H1 (cell line): ENCODE results near the gene SWT1. TPM values are rescaled to one million over a fixed set of nuclear protein-coding genes. Genes with fewer than 3 reads are reported as not detected.

Experiments
- CTCF ChIA-PET: fragments of 300-600 bp; sonication (Branson Sonifier 250); formaldehyde crosslinking; loops from one replicate; lab custom pipeline; 2021; ENCODE audit not compliant: partially characterized antibody; lab: Charles Lee
- POLR2A ChIA-PET: fragments of 300-600 bp; sonication (Branson Sonifier 250); formaldehyde crosslinking; loops from one replicate; lab custom pipeline; 2021; ENCODE audit warnings: inconsistent platforms; ENCODE audit not compliant: partially characterized antibody; lab: Charles Lee
- DNase-seq, 2 experiments: peaks; one replicate each; pipeline versions ENCODE4 v3.0.0 to v3.0.0-alpha.2; 2010 to 2022; ENCODE audit warnings: low spot score in 2 of 2, low read depth in 1 of 2, mixed read lengths in 1 of 2
- FAIRE-seq: peaks from 2 replicates; lab custom pipeline; 2011; peaks lifted over from hg19 to GRCh38; lab: Jason Lieb, UNC
- H2AFZ ChIP-seq: 2 replicates; pipeline ENCODE4 v1.8.1; 2012; ENCODE audit warnings: low read length, inconsistent platforms
- H2AK5ac ChIP-seq: 2 replicates; pipeline ENCODE4 v1.6.1; 2013; ENCODE audit warnings: low read depth, low read length
- H2BK120ac ChIP-seq: replicated peaks from 2 replicates; pipeline ENCODE3; 2013; ENCODE audit warnings: low read depth, low read length, inconsistent platforms
- H2BK12ac ChIP-seq: 2 replicates; pipeline ENCODE4 v1.6.1; 2013; ENCODE audit warnings: low read depth, low read length
- H2BK15ac ChIP-seq: 2 replicates; pipeline ENCODE4 v1.6.1; 2013; ENCODE audit warnings: low read length
- H2BK20ac ChIP-seq: 2 replicates; pipeline ENCODE4 v1.6.1; 2013; ENCODE audit warnings: low read length
- H2BK5ac ChIP-seq: 2 replicates; pipeline ENCODE4 v1.6.1; 2013; ENCODE audit warnings: low read depth, low read length
- H3K14ac ChIP-seq: 2 replicates; pipeline ENCODE4 v1.6.1; 2013; ENCODE audit warnings: inconsistent platforms; ENCODE audit not compliant: insufficient read length
- H3K18ac ChIP-seq: 2 replicates; pipeline ENCODE4 v1.6.1; 2013; ENCODE audit warnings: low read length; ENCODE audit errors: extremely low read depth
- H3K23ac ChIP-seq: 2 replicates; pipeline ENCODE4 v1.6.1; 2013; ENCODE audit warnings: inconsistent platforms; ENCODE audit not compliant: insufficient read length
- H3K23me2 ChIP-seq: 2 replicates; pipeline ENCODE4 v1.6.1; 2013; ENCODE audit warnings: low read depth, low read length
- H3K27ac ChIP-seq: 2 replicates; pipeline ENCODE4 v1.6.1; 2011; ENCODE audit warnings: low read depth, low read length, inconsistent platforms
- H3K27me3 ChIP-seq, 4 experiments: replicated peaks in 1 of 4; 1 replicate in 1 of 4; 2 replicates in 3 of 4; pipeline versions ENCODE4 v1.6.1 to v1.8.1; 2011 to 2013; ENCODE audit warnings: low read length in 3 of 4, mild to moderate bottlenecking in 3 of 4, inconsistent platforms in 2 of 4, mixed read lengths in 2 of 4, moderate library complexity in 1 of 4; ENCODE audit not compliant: control insufficient read depth in 3 of 4, insufficient read depth in 3 of 4; ENCODE audit errors: extremely low read depth in 1 of 4
- H3K36me3 ChIP-seq, 4 experiments: 2 replicates each; pipeline versions ENCODE4 v1.6.1 to v1.8.1; 2011 to 2013; ENCODE audit warnings: mild to moderate bottlenecking in 4 of 4, low read length in 3 of 4, moderate library complexity in 2 of 4, control low read depth in 1 of 4, inconsistent platforms in 1 of 4; ENCODE audit not compliant: insufficient read depth in 4 of 4, control insufficient read depth in 2 of 4
- H3K4ac ChIP-seq: replicated peaks from 2 replicates; pipeline ENCODE3; 2013; ENCODE audit warnings: low read length, low read depth, mixed read lengths, inconsistent platforms; ENCODE audit not compliant: insufficient read length
- H3K4me1 ChIP-seq, 4 experiments: replicated peaks in 1 of 4; 1 replicate in 1 of 4; 2 replicates in 3 of 4; pipeline versions ENCODE4 v1.6.1 to v1.8.1; 2011 to 2013; ENCODE audit warnings: low read length in 3 of 4, inconsistent platforms in 2 of 4, mixed read lengths in 1 of 4; ENCODE audit not compliant: insufficient read depth in 4 of 4, control insufficient read depth in 3 of 4
- H3K4me2 ChIP-seq, 2 experiments: 2 replicates each; pipeline versions ENCODE4 v1.6.1 to v1.8.1; 2011 to 2013; ENCODE audit warnings: low read depth in 2 of 2, low read length in 2 of 2, control low read depth in 1 of 2, inconsistent platforms in 1 of 2, mild to moderate bottlenecking in 1 of 2; ENCODE audit not compliant: insufficient read depth in 1 of 2
- H3K4me3 ChIP-seq, 4 experiments: fragments of 200-600, 300-600 bp in 1 of 4; sonication (generic), shearing (Covaris generic), sonication (Bioruptor Twin) in 1 of 4; 2 replicates each; pipeline versions ENCODE4 v1.5.1 to v1.8.1; 2011 to 2016; ENCODE audit warnings: low read length in 4 of 4, low read depth in 3 of 4, control low read depth in 2 of 4, inconsistent platforms in 2 of 4, mild to moderate bottlenecking in 2 of 4, mixed read lengths in 1 of 4, moderate library complexity in 1 of 4; ENCODE audit not compliant: insufficient read depth in 2 of 4; ENCODE audit errors: extremely low read depth in 1 of 4
- H3K56ac ChIP-seq: replicated peaks from 2 replicates; pipeline ENCODE3; 2013; ENCODE audit warnings: low read depth, mild to moderate bottlenecking, mixed read lengths, low read length, inconsistent platforms; ENCODE audit not compliant: insufficient read length
- H3K79me1 ChIP-seq: 2 replicates; pipeline ENCODE4 v1.6.1; 2013; ENCODE audit warnings: low read depth, low read length, control low read depth
- H3K79me2 ChIP-seq, 2 experiments: 2 replicates each; pipeline versions ENCODE4 v1.6.1 to v1.8.1; 2012 to 2013; ENCODE audit warnings: low read length in 2 of 2, mild to moderate bottlenecking in 2 of 2, inconsistent platforms in 1 of 2; ENCODE audit not compliant: insufficient read depth in 2 of 2, control insufficient read depth in 1 of 2
- H3K9ac ChIP-seq, 4 experiments: replicated peaks in 1 of 4; 1 replicate in 1 of 4; 2 replicates in 3 of 4; pipeline versions ENCODE4 v1.6.1 to v1.8.1; 2011 to 2013; ENCODE audit warnings: low read depth in 3 of 4, low read length in 3 of 4, control low read depth in 2 of 4, mild to moderate bottlenecking in 2 of 4, moderate library complexity in 2 of 4, inconsistent platforms in 1 of 4; ENCODE audit errors: extremely low read depth in 1 of 4
- H3K9me3 ChIP-seq, 2 experiments: 2 replicates each; pipeline versions ENCODE4 v1.6.1 to v1.8.1; 2012 to 2013; ENCODE audit warnings: mild to moderate bottlenecking in 2 of 2, moderate library complexity in 2 of 2, control low read depth in 1 of 2, inconsistent platforms in 1 of 2, low read depth in 1 of 2, low read length in 1 of 2, mixed read lengths in 1 of 2; ENCODE audit not compliant: insufficient read depth in 2 of 2
- H4K20me1 ChIP-seq, 2 experiments: replicated peaks in 1 of 2; 2 replicates each; pipeline versions ENCODE3 to v1.8.1; 2011 to 2013; ENCODE audit warnings: inconsistent platforms in 2 of 2, low read length in 2 of 2, mild to moderate bottlenecking in 1 of 2; ENCODE audit not compliant: insufficient read depth in 2 of 2, control insufficient read depth in 1 of 2
- H4K5ac ChIP-seq: 2 replicates; pipeline ENCODE4 v1.6.1; 2013; ENCODE audit warnings: low read length, low read depth, mixed read lengths, inconsistent platforms; ENCODE audit not compliant: insufficient read length
- H4K8ac ChIP-seq: 2 replicates; pipeline ENCODE4 v1.8.0; 2013; ENCODE audit warnings: mild to moderate bottlenecking, moderate library complexity, low read length, inconsistent platforms; ENCODE audit not compliant: insufficient read depth; ENCODE audit errors: extremely low read depth
- H4K91ac ChIP-seq: replicated peaks from 2 replicates; pipeline ENCODE3; 2013; ENCODE audit warnings: low read length, mixed read lengths, inconsistent platforms; ENCODE audit not compliant: insufficient read length
- JUND ChIP-seq: IDR thresholded peaks from 2 replicates; pipeline ENCODE4 v1.6.1; 2011; ENCODE audit warnings: mild to moderate bottlenecking, improper control_type of control experiment, low read length
- KDM5A ChIP-seq: fragments of 200-600 bp; IDR thresholded peaks from 2 replicates; pipeline ENCODE4 v1.7.1; 2012; ENCODE audit warnings: mild to moderate bottlenecking, low read length, inconsistent platforms, mixed read lengths
- NRF1 ChIP-seq: IDR thresholded peaks from 2 replicates; pipeline ENCODE4 v1.6.1; 2011; ENCODE audit warnings: mild to moderate bottlenecking, low read depth, low read length, improper control_type of control experiment
- PHF8 ChIP-seq: fragments of 200-600 bp; sonication (generic); conservative IDR thresholded peaks from 2 replicates; pipeline ENCODE4 v1.7.1; 2012; ENCODE audit warnings: low read depth, mild to moderate bottlenecking, inconsistent platforms, low read length, moderate library complexity
- POLR2A ChIP-seq, 2 experiments: IDR thresholded peaks; 1 replicate in 1 of 2; 2 replicates in 1 of 2; pipeline ENCODE4 v1.6.1; 2011; ENCODE audit warnings: low read depth in 2 of 2, low read length in 2 of 2, mild to moderate bottlenecking in 2 of 2; ENCODE audit errors: control extremely low read depth in 1 of 2
- WGBS, 2 experiments: shearing (Covaris generic) in 1 of 2; methylation state at CpG; one replicate each; pipeline versions ENCODE4 v1.1.6 to v1.1.7; 2013 to 2015; ENCODE audit warnings: low lambda C conversion rate in 2 of 2, mixed read lengths in 2 of 2, inconsistent platforms in 1 of 2, low coverage in 1 of 2, missing lambda C conversion rate in 1 of 2; ENCODE audit not compliant: insufficient replicate concordance in 2 of 2, insufficient coverage in 1 of 2, insufficient read length in 1 of 2; ENCODE audit errors: extremely low coverage in 1 of 2, missing lambda C conversion rate in 1 of 2; 5-methylcytosine and 5-hydroxymethylcytosine counted together
- polyA plus RNA-seq, 7 experiments: library from polyadenylated mRNA; depleted of rRNA in 3 of 7; stranded (reverse) in 5 of 7; unstranded in 2 of 7; fragments of >200 nt in 5 of 7; fragments of 200-250 nt in 2 of 7; gene quantifications; 1 replicate in 5 of 7; 2 replicates in 1 of 7; 4 replicates in 1 of 7; pipeline versions ENCODE4 v1.2.1 to v1.2.3, GENCODE V29; 2011 to 2013; ENCODE audit warnings: missing spikeins in 2 of 7, mixed read lengths in 2 of 7
- total RNA-seq: library from RNA; stranded (reverse); fragmentation: NEBNext Ultra II Directional; extraction: Animal tissue kit (Norgen Biotek cat#: 25700); gene quantifications from 2 replicates; pipeline ENCODE4 v1.2.1, GENCODE V29; 2021
- TF ChIP-seq, protein P1 (sequence below): IDR thresholded peaks from 2 replicates; pipeline ENCODE4 v1.6.1; 2012; ENCODE audit warnings: low read length, inconsistent platforms

The SWT1 gene
- total and polyA plus RNA-seq, 2 of the 8 experiments (the other 6 are each of a cell fraction or from before 2014, with no cell fraction given): 1.4 to 6.2 TPM

DNA sequence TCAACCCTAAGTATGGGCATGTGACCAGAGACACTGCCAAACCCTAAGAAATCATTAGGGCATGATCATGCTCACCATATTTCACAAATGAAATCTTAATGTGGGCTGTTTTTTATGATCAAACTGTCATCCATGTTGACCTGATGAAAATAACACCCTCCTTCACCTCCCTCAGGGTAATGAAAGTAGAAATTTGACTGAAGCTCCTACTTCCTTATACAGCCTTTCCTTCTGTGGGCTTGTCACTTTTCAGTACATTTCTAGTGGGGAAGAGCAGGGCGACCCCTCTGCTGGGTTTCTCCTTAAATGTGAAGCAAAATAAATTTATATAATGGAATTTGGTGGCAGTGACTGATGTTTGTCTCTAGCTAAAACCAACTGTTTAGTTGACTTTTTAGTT lies 134.2 kb downstream of the SWT1 start:
- FAIRE-seq: no peak
- TF ChIP-seq NRF1 (no peak), JUND (no peak), PHF8 (no peak), KDM5A (no peak), POLR2A (IDR thresholded peaks at IDR 0.05; ENCODE audit: control extremely low read depth in 1 of 2, low read depth in 2 of 2, low read length in 2 of 2) (no peak)
- TF ChIP-seq, protein P1, sequence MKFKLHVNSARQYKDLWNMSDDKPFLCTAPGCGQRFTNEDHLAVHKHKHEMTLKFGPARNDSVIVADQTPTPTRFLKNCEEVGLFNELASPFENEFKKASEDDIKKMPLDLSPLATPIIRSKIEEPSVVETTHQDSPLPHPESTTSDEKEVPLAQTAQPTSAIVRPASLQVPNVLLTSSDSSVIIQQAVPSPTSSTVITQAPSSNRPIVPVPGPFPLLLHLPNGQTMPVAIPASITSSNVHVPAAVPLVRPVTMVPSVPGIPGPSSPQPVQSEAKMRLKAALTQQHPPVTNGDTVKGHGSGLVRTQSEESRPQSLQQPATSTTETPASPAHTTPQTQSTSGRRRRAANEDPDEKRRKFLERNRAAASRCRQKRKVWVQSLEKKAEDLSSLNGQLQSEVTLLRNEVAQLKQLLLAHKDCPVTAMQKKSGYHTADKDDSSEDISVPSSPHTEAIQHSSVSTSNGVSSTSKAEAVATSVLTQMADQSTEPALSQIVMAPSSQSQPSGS: no peak

More for the DNA sequence above, 134.2 kb downstream of the SWT1 start:
- no peaks in the 10 kb centered on the region for H4K20me1 ChIP-seq
- H2BK12ac ChIP-seq: no peak overlapping the region
- ChIA-PET POLR2A (interaction anchor here (2.6 to 3.2 kb wide), 2 partner anchors 10 to 14 kb away, joined by 12 to 13 read pairs; no protein-coding TSS in a partner anchor), CTCF (interaction anchor here (0.6 to 3.2 kb wide), 5 partner anchors 11 to 381 kb away, joined by 3 to 10 read pairs (median 4); no protein-coding TSS in a partner anchor)
- no peak overlapping the region for H2AK5ac ChIP-seq
- no peak overlapping the region for H2BK120ac ChIP-seq
- no peak overlapping the region for H4K91ac ChIP-seq
- no peaks in the 10 kb centered on the region for H3K27me3 ChIP-seq
- no peak overlapping the region for H2BK15ac ChIP-seq
- H3K14ac ChIP-seq: no peak overlapping the region
- H3K23me2 ChIP-seq: no peaks in the 10 kb centered on the region
- H2BK20ac ChIP-seq: no peak overlapping the region
- H3K79me1 ChIP-seq: no peaks in the 10 kb centered on the region
- H3K9ac ChIP-seq: no peak overlapping the region
- H3K56ac ChIP-seq: no peak overlapping the region
- DNase-seq: no peak
- no peak overlapping the region for H4K8ac ChIP-seq
- H3K27ac ChIP-seq: no peak overlapping the region
- H3K79me2 ChIP-seq: no peaks in the 10 kb centered on the region
- no peaks in the 10 kb centered on the region for H3K9me3 ChIP-seq
- no peak overlapping the region for H3K4ac ChIP-seq
- no peaks in the 10 kb centered on the region for H3K4me1 ChIP-seq
- H2BK5ac ChIP-seq: no peak overlapping the region
- no peak overlapping the region for H3K4me3 ChIP-seq
- H4K5ac ChIP-seq: no peak overlapping the region
- peaks cover 0 to 17% (median 5%) of the 10 kb centered on the region in 4 experiments; a peak in 5 of 8 replicates for H3K36me3 ChIP-seq
- no peak overlapping the region for H3K4me2 ChIP-seq
- 86% methylated on average over 1 of the region's 1 CpG; no CpG with 5 or more reads in 1 of the 2 experiments for WGBS, 2 experiments
- H3K18ac ChIP-seq: no peak overlapping the region
- no peak overlapping the region for H3K23ac ChIP-seq
- H2AFZ ChIP-seq: no peak overlapping the region
